Measurements from ENCODE around the gene HLA-DOB.
A peak's percentile ranks its signal among the peaks of the same experiment; 100 is the strongest.

Gene HLA-DOB

DNA sequence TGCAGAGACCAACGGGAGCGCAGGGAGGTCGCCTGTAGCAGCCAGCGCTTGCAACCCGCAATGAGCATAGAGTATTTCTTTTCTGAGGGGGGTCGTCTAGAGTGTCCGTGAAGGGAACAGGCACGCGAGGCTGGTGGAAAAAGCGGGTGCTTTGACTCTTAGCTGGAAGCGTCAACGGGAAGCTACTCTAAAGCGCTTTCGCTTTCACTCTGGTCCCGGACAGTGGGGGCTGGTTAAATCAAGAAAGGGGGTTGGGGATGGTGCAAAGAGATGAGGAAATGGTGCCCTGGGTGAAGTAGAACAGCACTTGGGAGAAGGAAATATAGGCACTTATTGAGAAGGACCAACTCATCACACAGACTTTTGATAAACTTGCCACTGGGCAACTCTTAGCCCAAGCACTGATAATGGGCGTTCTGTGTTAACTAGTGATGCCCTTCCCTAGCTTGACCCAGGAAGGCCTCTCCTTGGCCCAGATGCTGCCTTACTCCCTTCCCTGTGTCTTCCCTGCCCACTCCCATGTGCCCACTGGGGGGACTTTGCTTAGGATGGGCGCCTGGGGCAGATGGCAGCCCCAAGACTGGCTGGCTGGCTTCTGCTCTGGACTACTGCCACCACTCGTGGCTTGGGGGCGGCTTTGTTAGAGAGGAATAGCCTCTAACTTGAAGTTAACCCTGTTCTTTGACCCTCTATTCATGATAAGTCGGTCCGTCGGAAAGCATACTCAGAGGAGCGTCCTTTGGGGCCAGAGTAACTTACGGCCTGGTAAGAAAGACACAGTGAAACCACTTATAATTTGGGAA, 37.8 kb upstream of the HLA-DOB start:
- peak overlapping the region; percentile 84 for H3K4me2 ChIP-seq (ENCODE audit: low read length)
- peak overlapping the region; percentile 98 for H3K4me3 ChIP-seq (ENCODE audit: low read length)
- H3K9ac ChIP-seq (ENCODE audit: low read length) = peak overlapping the region; percentile 99
- H4K20me1 ChIP-seq (ENCODE audit: insufficient read depth, low read length) = peaks cover 5% of the 10 kb centered on the region; the same call in 1 of the 2 replicates
- H2AFZ ChIP-seq (ENCODE audit: low read depth, low read length) = no peak overlapping the region
- H3K79me2 ChIP-seq (ENCODE audit: low read length) = peaks cover 45% of the 10 kb centered on the region
- TF ChIP-seq EZH2phosphoT487 (IDR thresholded peaks at IDR 0.05; ENCODE audit: low read depth) = no peak
- TF ChIP-seq CTCF (IDR thresholded peaks at IDR 0.05; ENCODE audit: low read depth, low read length) = no peak
- peaks cover 15% of the 10 kb centered on the region for H3K4me1 ChIP-seq (ENCODE audit: low read length)
- no peaks in the 10 kb centered on the region for H3K27me3 ChIP-seq (ENCODE audit: low read depth, low read length)
- peak overlapping the region; percentile 94 for H3K27ac ChIP-seq (ENCODE audit: low read length)
- no peaks in the 10 kb centered on the region for H3K9me3 ChIP-seq (ENCODE audit: insufficient read depth, low read length)
- H3K36me3 ChIP-seq (replicated peaks; ENCODE audit: low read depth, low read length) = peaks cover 47% of the 10 kb centered on the region

- no peaks in the 10 kb centered on the region for H3K9me3 ChIP-seq (ENCODE audit: insufficient read depth, low read length)
- peaks cover 45% of the 10 kb centered on the region for H3K79me2 ChIP-seq (ENCODE audit: low read length)
- peaks cover 52% of the 10 kb centered on the region for H3K36me3 ChIP-seq (replicated peaks; ENCODE audit: low read depth, low read length)
- TF ChIP-seq CTCF (IDR thresholded peaks at IDR 0.05; ENCODE audit: low read depth, low read length) = peak; percentile 60
- TF ChIP-seq EZH2phosphoT487 (IDR thresholded peaks at IDR 0.05; ENCODE audit: low read depth) = no peak
- peak within 1 kb of the TSS; percentile 98 for H3K4me3 ChIP-seq (ENCODE audit: low read length)
- H3K4me2 ChIP-seq (ENCODE audit: low read length) = peak within 1 kb of the TSS; percentile 97
- peaks cover 15% of the 10 kb centered on the region for H3K4me1 ChIP-seq (ENCODE audit: low read length)
- H4K20me1 ChIP-seq (ENCODE audit: insufficient read depth, low read length) = peaks cover 5% of the 10 kb centered on the region; the same call in 1 of the 2 replicates
- peak within 1 kb of the TSS; percentile 94 for H3K27ac ChIP-seq (ENCODE audit: low read length)
- peak within 1 kb of the TSS; percentile 82; the same call in 1 of the 2 replicates for H2AFZ ChIP-seq (ENCODE audit: low read depth, low read length)
- peak within 1 kb of the TSS; percentile 99 for H3K9ac ChIP-seq (ENCODE audit: low read length)
- H3K27me3 ChIP-seq (ENCODE audit: low read depth, low read length) = no peaks in the 10 kb centered on the region
Observed at GRCh38 chr6:32853541-32854375, 37.0 kb upstream of the HLA-DOB start, which contains the start of the genes PSMB9 and TAP1. PSMB9 (plus strand) TSS chr6:32854192; CDS start chr6:32854230, 38 bp downstream. TAP1 (minus strand) TSS chr6:32853704; CDS start chr6:32853636, 68 bp downstream.

- peak overlapping the region; percentile 97 for H3K4me2 ChIP-seq (ENCODE audit: low read length)
- H3K4me3 ChIP-seq (ENCODE audit: low read length) = peak overlapping the region; percentile 98
- no peaks in the 10 kb centered on the region for H3K9me3 ChIP-seq (ENCODE audit: insufficient read depth, low read length)
- H2AFZ ChIP-seq (ENCODE audit: low read depth, low read length) = no peak overlapping the region
- H4K20me1 ChIP-seq (ENCODE audit: insufficient read depth, low read length) = peaks cover 5% of the 10 kb centered on the region; the same call in 1 of the 2 replicates
- no peaks in the 10 kb centered on the region for H3K27me3 ChIP-seq (ENCODE audit: low read depth, low read length)
- peak overlapping the region; percentile 99 for H3K9ac ChIP-seq (ENCODE audit: low read length)
- H3K36me3 ChIP-seq (replicated peaks; ENCODE audit: low read depth, low read length) = peaks cover 53% of the 10 kb centered on the region
- peaks cover 45% of the 10 kb centered on the region for H3K79me2 ChIP-seq (ENCODE audit: low read length)
- no peak for TF ChIP-seq EZH2phosphoT487 (IDR thresholded peaks at IDR 0.05; ENCODE audit: low read depth)
- TF ChIP-seq CTCF (IDR thresholded peaks at IDR 0.05; ENCODE audit: low read depth, low read length) = no peak
- H3K4me1 ChIP-seq (ENCODE audit: low read length) = peaks cover 15% of the 10 kb centered on the region
- peak overlapping the region; percentile 94 for H3K27ac ChIP-seq (ENCODE audit: low read length)
Observed at GRCh38 chr6:32852844-32853540, 36.2 kb upstream of the HLA-DOB start.
